ENCODE results near the gene TF. TPM values are rescaled to one million over a fixed set of nuclear protein-coding genes. Genes with fewer than 3 reads are reported as not detected.

TF gene
- total and polyA plus RNA-seq, 10 of the 15 experiments (the other 5 are each of a cell fraction or from before 2014, with no cell fraction given) = under 0.01 to 8.9 (median 0.05) TPM; not detected in 1

DNA sequence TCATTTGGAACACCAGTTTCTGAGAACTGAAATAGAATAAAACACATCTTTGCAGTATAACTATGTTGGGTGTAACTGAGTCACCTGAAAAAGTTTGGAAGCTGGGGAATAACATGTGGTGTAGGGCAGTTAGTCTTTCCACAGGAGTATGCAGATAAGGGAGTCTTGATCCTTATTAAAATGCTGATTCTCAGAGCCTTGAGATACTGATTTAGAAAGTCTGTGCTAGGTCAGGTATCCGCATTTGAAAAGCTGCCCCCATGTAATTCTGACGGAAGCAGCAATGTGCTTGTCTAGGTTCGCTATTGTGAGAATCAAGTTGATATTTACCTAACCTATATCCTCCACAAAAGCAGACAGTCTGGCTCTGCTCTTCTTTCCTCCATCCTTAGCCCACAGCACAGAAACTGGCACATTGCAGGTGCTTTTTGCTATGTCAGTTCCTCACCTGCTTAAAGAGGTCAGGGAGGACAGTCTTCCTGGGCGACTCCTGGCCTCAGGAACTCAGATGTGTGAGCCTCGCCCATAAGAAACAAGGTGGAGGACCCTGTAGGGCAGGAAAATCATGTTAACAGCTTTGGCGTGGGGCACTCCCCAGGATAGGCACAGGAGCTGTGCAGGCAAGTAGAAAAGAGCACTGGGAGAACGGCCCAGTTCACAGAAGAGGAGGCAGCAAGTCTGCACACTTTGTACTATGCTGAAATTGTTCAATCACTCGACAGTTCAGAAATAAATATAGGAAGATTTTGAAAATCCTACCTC, 31.8 kb downstream of the TF start (continued):
- TF ChIP-seq E4F1 (IDR thresholded peaks at IDR 0.05; ENCODE audit: borderline replicate concordance, partially characterized antibody) (no peak), HDAC6 (IDR thresholded peaks at IDR 0.05; ENCODE audit: unreplicated experiment) (no peak), EP300 (IDR thresholded peaks at IDR 0.05; ENCODE audit: borderline replicate concordance in 1 of 2, control insufficient read depth in 1 of 2, low read depth in 2 of 2, low read length in 2 of 2) (no peak), TCF3 (IDR thresholded peaks at IDR 0.05; ENCODE audit: borderline replicate concordance, insufficient read depth, low read depth, low read length) (no peak), BCL11A (IDR thresholded peaks at IDR 0.05; ENCODE audit: low read depth, low read length) (no peak), ZNF384 (IDR thresholded peaks at IDR 0.05; ENCODE audit: borderline replicate concordance, low read depth, low read length) (no peak), GATAD2B (conservative IDR thresholded peaks at IDR 0.05; ENCODE audit: low read depth) (no peak), YY1 (IDR thresholded peaks at IDR 0.05; ENCODE audit: low read depth, low read length) (no peak)
- TF ChIP-seq, protein P1, sequence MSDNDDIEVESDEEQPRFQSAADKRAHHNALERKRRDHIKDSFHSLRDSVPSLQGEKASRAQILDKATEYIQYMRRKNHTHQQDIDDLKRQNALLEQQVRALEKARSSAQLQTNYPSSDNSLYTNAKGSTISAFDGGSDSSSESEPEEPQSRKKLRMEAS (IDR thresholded peaks at IDR 0.05; ENCODE audit: low read depth, low read length) = no peak
- TF ChIP-seq, protein P2, sequence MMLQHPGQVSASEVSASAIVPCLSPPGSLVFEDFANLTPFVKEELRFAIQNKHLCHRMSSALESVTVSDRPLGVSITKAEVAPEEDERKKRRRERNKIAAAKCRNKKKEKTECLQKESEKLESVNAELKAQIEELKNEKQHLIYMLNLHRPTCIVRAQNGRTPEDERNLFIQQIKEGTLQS (IDR thresholded peaks at IDR 0.05; ENCODE audit: borderline replicate concordance, extremely low read depth, low read depth, low read length) = no peak

Measured in GM12878 (cell line).